HG03064 (cell line): Measurements from ENCODE around the gene LHPP.
"Not testable (repeated sequence)": the region's sequence is repeated elsewhere in the genome, so short reads cannot be mapped to it uniquely, and the experiment has no call there.

ENCODE experiments used
- ATAC-seq: cut with Tn5 transposase; IDR thresholded peaks from one replicate; pipeline ENCODE4 v1.9.1; 2021; ENCODE audit warnings: low read depth; ENCODE audit not compliant: unreplicated experiment

LHPP gene, protein sequence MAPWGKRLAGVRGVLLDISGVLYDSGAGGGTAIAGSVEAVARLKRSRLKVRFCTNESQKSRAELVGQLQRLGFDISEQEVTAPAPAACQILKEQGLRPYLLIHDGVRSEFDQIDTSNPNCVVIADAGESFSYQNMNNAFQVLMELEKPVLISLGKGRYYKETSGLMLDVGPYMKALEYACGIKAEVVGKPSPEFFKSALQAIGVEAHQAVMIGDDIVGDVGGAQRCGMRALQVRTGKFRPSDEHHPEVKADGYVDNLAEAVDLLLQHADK

GRCh38 chr10:124461642-124462347 lies at the start of gene LHPP:
TSS of gene LHPP (plus strand) at chr10:124461823. CDS start at chr10:124461863, 40 bp downstream.
- peak; percentile 97 for ATAC-seq

- ATAC-seq: no peak
Observed at GRCh38 chr10:124414076-124414475, 47.5 kb upstream of the LHPP start.

DNA sequence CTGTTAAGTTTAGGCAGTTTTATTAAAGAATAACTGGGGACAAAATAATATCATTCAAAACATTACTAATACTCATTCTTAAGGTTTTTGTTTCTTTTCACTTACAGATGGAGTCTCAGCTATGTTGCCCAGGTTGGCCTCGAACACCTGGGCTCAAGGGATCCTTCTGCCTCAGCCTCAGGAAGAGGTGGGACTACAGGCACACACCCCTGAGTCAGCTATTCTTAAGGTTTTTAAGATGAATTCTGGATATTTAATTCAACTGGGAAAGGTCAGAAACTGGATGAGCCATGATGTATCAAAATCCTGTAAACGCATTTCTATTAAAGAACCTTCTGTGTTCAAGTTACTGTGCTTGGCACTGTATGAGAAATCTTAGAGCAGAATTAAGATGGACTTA lies 46.4 kb upstream of the LHPP start:
- ATAC-seq: no peak

- ATAC-seq: no peak
Observed at GRCh38 chr10:124416733-124417132, 44.9 kb upstream of the LHPP start.

- peak; percentile 19 for ATAC-seq
Observed at GRCh38 chr10:124417895-124418725, 43.5 kb upstream of the LHPP start.

- peak; percentile 97 for ATAC-seq
Observed at GRCh38 chr10:124418726-124419501, 42.7 kb upstream of the LHPP start, which contains the start of gene OAT. TSS of gene OAT (minus strand) at chr10:124418923. CDS start at chr10:124412171, 6,752 bp downstream.

- no peak for ATAC-seq
Observed at GRCh38 chr10:124419635-124420034, 42.0 kb upstream of the LHPP start.

DNA sequence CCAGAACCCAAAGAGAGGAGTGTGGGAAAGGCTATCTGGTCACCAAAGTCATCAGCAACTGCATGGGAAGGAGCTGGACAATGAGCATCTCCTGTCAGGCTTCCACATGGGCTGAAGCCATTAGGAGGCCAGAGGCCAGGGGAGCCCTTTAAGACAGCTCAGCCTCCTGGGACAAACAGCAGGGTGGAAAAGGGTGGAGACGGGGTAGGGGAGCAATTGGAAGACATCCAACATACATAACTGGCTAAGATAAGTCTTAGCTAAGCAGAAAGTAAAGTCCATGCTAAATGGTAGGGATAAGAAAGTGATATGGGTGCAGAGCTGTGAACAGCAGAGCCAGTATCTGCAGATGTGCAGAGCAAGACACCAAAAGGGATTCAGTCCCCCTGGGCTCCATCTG lies 41.4 kb upstream of the LHPP start:
- no peak for ATAC-seq

DNA sequence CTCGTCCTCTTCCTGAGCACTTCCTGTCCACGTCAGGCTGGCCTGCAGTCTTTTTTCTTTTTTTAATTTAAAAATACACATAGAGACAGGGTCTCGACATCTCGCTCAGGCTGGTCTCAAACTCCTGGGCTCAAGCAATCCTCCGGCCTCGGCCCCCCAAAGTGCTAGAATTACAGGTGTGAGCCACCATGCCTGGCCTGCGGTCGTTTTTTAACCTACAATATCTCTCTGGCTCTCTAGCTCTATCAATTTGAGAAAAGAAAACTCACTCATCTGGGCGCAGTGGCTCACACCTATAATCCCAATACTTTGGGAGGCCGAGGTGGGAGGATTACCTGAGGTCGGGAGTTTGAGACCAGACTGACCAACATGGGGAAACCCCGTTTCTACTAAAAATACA lies 38.9 kb upstream of the LHPP start:
- no peak for ATAC-seq

DNA sequence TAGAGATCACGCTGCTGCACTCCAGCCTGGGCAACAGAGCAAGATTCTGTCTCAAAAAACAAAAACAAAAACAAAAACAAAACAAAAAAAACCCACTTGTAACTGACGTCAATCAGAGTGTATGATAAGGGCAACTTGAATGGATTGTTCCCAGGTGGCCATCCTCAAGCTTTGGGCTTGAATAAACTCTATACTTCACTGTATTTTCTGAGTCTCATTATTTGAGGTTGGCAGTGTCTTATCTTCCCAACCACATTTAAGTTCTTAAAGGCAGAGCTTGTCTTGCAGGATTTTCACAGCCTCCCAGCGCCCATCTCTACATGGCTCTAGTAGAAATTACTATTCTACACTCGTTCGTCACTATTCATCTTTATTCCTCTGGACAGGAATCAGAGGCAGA lies 37.8 kb upstream of the LHPP start:
- ATAC-seq: no peak

GRCh38 chr10:124425227-124425962 lies 36.2 kb upstream of the LHPP start:
- ATAC-seq: no peak

GRCh38 chr10:124428207-124428777 lies 33.3 kb upstream of the LHPP start:
- ATAC-seq: no peak

DNA sequence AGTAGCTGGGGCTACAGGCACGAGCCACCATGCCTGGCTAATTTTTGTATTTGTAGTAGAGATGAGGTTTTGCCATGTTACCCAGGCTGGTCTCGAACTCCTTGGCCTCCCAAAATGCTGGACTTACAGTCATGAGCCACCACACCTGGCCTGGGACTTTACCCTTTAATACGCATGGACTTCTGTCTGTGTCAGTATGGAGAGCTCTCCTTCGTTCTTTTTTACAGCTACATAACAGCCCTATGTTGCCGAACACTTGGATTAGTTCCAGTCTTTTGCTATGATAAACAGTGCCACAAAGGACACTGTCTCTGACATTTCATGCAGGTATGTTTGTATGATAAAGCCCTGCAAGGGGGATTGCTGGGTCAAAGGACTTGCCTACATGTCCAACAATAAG lies 32.0 kb upstream of the LHPP start:
- no peak for ATAC-seq

DNA sequence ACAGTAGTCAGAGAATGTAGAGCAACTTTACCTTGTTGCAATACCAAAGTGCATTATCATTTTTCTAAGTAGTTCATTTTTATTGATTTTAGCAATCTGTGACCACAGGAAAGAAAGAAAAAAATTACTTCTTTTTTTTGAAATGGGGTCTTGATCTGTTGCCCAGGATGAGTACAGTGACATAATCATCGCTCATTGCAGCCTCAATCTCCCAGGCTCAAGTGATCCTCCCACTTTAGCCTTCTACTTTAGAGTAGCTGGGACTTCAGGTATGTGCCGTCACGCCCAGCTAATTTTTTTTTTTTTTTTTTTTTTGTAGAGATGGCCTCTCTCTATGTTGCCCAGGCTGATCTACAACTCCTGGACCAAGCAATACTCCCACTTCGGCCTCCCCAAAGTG lies 31.5 kb upstream of the LHPP start:
- no peak for ATAC-seq

- ATAC-seq: no peak
Observed at GRCh38 chr10:124433461-124433860, 28.2 kb upstream of the LHPP start.

DNA sequence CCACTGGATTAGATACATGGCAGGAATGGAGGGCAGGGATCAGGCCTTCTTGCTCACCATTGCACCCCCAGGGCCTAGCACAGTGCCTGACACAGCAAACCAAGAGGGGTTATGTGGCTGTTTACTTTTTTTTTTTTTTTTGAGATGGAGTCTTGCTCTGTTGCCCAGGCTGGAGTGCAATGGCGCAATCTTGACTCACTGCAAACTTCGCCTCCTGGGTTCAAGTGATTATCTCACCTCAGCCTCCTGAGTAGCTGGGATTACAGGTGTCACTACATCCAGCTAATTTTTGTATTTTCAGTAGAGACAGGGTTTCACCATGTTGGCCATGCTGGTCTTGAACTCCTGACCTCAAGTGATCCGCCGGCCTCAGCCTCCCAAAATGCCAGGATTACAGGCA lies 25.9 kb upstream of the LHPP start:
- ATAC-seq: not testable (repeated sequence)

DNA sequence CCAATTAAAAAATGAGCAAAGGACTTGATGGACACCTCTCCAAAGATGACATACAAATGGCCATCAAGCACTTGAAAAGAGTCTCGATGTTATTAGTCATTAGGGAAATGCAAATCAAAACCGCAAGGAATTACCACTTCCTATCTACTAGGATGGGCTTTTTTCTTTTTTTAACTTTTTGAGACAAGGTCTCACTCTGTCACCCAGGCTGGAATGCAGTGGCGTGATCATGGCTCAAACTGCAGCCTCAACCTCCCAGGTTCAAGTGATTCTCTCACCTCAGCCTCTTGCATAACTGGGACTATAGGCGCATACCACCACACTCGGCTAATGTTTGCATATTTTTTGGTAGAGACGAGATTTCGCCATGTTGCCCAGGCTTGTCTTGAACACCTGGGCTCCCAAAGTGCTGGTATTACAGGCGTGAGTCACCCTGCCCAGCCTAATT lies 25.4 kb upstream of the LHPP start:
- ATAC-seq: peak; percentile 57

GRCh38 chr10:124441694-124442093 lies 19.9 kb upstream of the LHPP start:
- ATAC-seq: not testable (repeated sequence)
